Liver (tissue), 9 donors: ENCODE data around the gene PLCB2. TPM values are rescaled to one million over a fixed set of nuclear protein-coding genes. Genes with fewer than 3 reads are reported as not detected.

Experiments used
- DNase-seq: peaks from one replicate; pipeline ENCODE4 v3.0.0-alpha.2; 2017; ENCODE audit warnings: low spot score
- H3K27ac ChIP-seq, 2 donors: one replicate each; pipeline ENCODE4 v1.7.0; 2013; ENCODE audit warnings: inconsistent platforms in 2 of 2, low read length in 2 of 2, control low read depth in 1 of 2, low read depth in 1 of 2, mild to moderate bottlenecking in 1 of 2
- H3K27me3 ChIP-seq, 4 donors: one replicate each; pipeline versions ENCODE4 v1.6.1 to v1.7.0; 2013; ENCODE audit warnings: low read length in 3 of 4, inconsistent platforms in 1 of 4, mild to moderate bottlenecking in 1 of 4, moderate library complexity in 1 of 4; ENCODE audit not compliant: control insufficient read depth in 4 of 4, insufficient read depth in 4 of 4
- H3K36me3 ChIP-seq, 4 donors: one replicate each; pipeline versions ENCODE4 v1.6.1 to v1.7.0; 2013; ENCODE audit warnings: low read length in 3 of 4, mild to moderate bottlenecking in 3 of 4, low read depth in 1 of 4, moderate library complexity in 1 of 4; ENCODE audit not compliant: control insufficient read depth in 4 of 4, insufficient read depth in 3 of 4
- H3K4me1 ChIP-seq, 4 donors: one replicate each; pipeline versions ENCODE4 v1.6.1 to v1.7.0; 2013; ENCODE audit warnings: low read length in 3 of 4, mild to moderate bottlenecking in 3 of 4, moderate library complexity in 1 of 4; ENCODE audit not compliant: control insufficient read depth in 4 of 4, insufficient read depth in 4 of 4
- H3K4me3 ChIP-seq, 3 donors: one replicate each; pipeline versions ENCODE4 v1.6.1 to v1.7.0; 2013; ENCODE audit warnings: low read length in 3 of 3, control low read depth in 1 of 3, low read depth in 1 of 3, mild to moderate bottlenecking in 1 of 3
- H3K9ac ChIP-seq, 2 donors: one replicate each; pipeline ENCODE4 v1.7.0; 2013; ENCODE audit warnings: low read length in 2 of 2, mild to moderate bottlenecking in 2 of 2, moderate library complexity in 2 of 2, control low read depth in 1 of 2, low read depth in 1 of 2
- H3K9me3 ChIP-seq, 4 donors: one replicate each; pipeline versions ENCODE4 v1.6.1 to v1.7.0; 2013; ENCODE audit warnings: low read length in 3 of 4; ENCODE audit not compliant: control insufficient read depth in 4 of 4
- EGR1 ChIP-seq, 2 donors: IDR thresholded peaks; 2 replicates each; pipeline ENCODE4 v1.6.1; 2016 to 2018; ENCODE audit warnings: antibody characterized with exemption in 2 of 2, low read depth in 2 of 2
- FOXA1 ChIP-seq: IDR thresholded peaks from 2 replicates; pipeline ENCODE4 v1.6.1; 2016; ENCODE audit warnings: antibody characterized with exemption
- FOXA2 ChIP-seq: IDR thresholded peaks from 2 replicates; pipeline ENCODE4 v1.6.1; 2016; ENCODE audit warnings: antibody characterized with exemption
- GABPA ChIP-seq, 2 donors: IDR thresholded peaks in 1 of 2; conservative IDR thresholded peaks in 1 of 2; 2 replicates each; pipeline ENCODE4 v1.6.1; 2016; ENCODE audit warnings: antibody characterized with exemption in 2 of 2, mild to moderate bottlenecking in 1 of 2, moderate library complexity in 1 of 2
- HNF4A ChIP-seq, 2 donors: conservative IDR thresholded peaks; 2 replicates each; pipeline ENCODE4 v1.6.1; 2016; ENCODE audit warnings: antibody characterized with exemption in 2 of 2, mild to moderate bottlenecking in 2 of 2
- HNF4G ChIP-seq: IDR thresholded peaks from 2 replicates; pipeline ENCODE4 v1.6.1; 2016; ENCODE audit warnings: antibody characterized with exemption
- JUND ChIP-seq, 2 donors: IDR thresholded peaks; 2 replicates each; pipeline ENCODE4 v1.6.1; 2016; ENCODE audit warnings: antibody characterized with exemption in 2 of 2
- NR2F2 ChIP-seq: IDR thresholded peaks from 2 replicates; pipeline ENCODE4 v1.6.1; 2016; ENCODE audit warnings: antibody characterized with exemption
- RAD21 ChIP-seq, 2 donors: IDR thresholded peaks; 2 replicates each; pipeline ENCODE4 v1.6.1; 2016; ENCODE audit warnings: antibody characterized with exemption in 2 of 2, mild to moderate bottlenecking in 2 of 2
- RXRA ChIP-seq, 2 donors: IDR thresholded peaks; 2 replicates each; pipeline ENCODE4 v1.6.1; 2017 to 2018; ENCODE audit warnings: antibody characterized with exemption in 2 of 2, mild to moderate bottlenecking in 1 of 2
- TAF1 ChIP-seq: conservative IDR thresholded peaks from 2 replicates; pipeline ENCODE4 v1.6.1; 2016; ENCODE audit warnings: antibody characterized with exemption, mild to moderate bottlenecking
- YY1 ChIP-seq: IDR thresholded peaks from 2 replicates; pipeline ENCODE4 v1.6.1; 2016; ENCODE audit warnings: antibody characterized with exemption, mild to moderate bottlenecking
- WGBS: extraction: QIAGEN DNeasy Blood & Tissue Kit; methylation state at CpG from one replicate; pipeline ENCODE4 v1.1.7; 2013; 5-methylcytosine and 5-hydroxymethylcytosine counted together
- polyA plus RNA-seq, 2 donors: library from polyadenylated mRNA; stranded (reverse) in 1 of 2; unstranded in 1 of 2; fragments of 200-250 nt in 1 of 2; fragments of >200 nt in 1 of 2; fragmentation: Nextera tagmentation in 1 of 2; extraction: Ambion mirVana in 1 of 2; gene quantifications; one replicate each; pipeline versions ENCODE4 v1.2.1 to v1.2.3, GENCODE V29; 2013 to 2015
- total RNA-seq, 2 donors: library from RNA; depleted of rRNA; stranded (reverse); fragments of >200 nt; gene quantifications; one replicate each; pipeline ENCODE4 v1.2.3, GENCODE V29; 2014
- TF ChIP-seq, protein P1 (sequence below): fragments of 150-350 bp; IDR thresholded peaks from 2 replicates; pipeline ENCODE4 v1.5.1; 2017; ENCODE audit warnings: improper control_type of control experiment, low read depth, low read length; ENCODE audit not compliant: missing input control
- TF ChIP-seq, protein P2 (sequence below): IDR thresholded peaks from 2 replicates; pipeline ENCODE4 v1.6.1; 2016; ENCODE audit warnings: antibody characterized with exemption
- TF ChIP-seq, protein P3 (sequence below): IDR thresholded peaks from 2 replicates; pipeline ENCODE4 v1.6.1; 2016; ENCODE audit warnings: antibody characterized with exemption
- TF ChIP-seq, protein P4 (sequence below): IDR thresholded peaks from 2 replicates; pipeline ENCODE4 v1.6.1; 2016; ENCODE audit warnings: antibody characterized with exemption, mild to moderate bottlenecking
- donor health status: healthy.
- donor health status: healthy.
- donor health status: healthy.
- donor health status: healthy.
- donor health status: healthy.

The PLCB2 gene
- total and polyA plus RNA-seq, 4 donors: 2.1 to 13.3 (median 7.6) TPM

DNA sequence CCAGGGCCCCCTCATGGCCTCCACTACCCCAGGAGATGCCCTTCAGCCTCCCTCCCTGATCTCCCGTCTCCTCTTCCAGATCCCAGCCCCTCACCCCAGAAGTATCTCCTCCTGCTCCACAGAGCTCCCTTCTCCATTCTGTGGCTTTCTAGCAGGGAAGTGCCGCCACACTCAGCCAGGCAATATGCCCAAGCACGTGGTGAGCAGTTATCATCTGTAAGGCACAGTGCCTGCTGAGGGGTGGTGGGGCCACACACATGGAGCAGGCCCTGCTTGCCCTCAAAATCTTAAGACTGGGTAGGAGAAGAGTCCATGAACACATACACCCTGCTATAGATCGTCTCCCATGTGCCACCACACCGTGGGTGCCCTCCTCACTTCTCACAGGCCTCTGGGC lies 40.7 kb upstream of the PLCB2 start:
- H3K4me3 ChIP-seq: no peak overlapping the region
- H3K9ac ChIP-seq: no peak overlapping the region
- DNase-seq: no peak
- H3K36me3 ChIP-seq: no peaks in the 10 kb centered on the region
- H3K9me3 ChIP-seq: no peaks in the 10 kb centered on the region
- no peaks in the 10 kb centered on the region for H3K27me3 ChIP-seq
- H3K27ac ChIP-seq: no peak overlapping the region
- 82% methylated on average over 5 of the region's 5 CpGs for WGBS
- peaks cover 3 to 8% (median 5%) of the 10 kb centered on the region in 4 donors for H3K4me1 ChIP-seq
- TF ChIP-seq JUND (IDR thresholded peaks at IDR 0.05): no peak
- TF ChIP-seq, protein P1, sequence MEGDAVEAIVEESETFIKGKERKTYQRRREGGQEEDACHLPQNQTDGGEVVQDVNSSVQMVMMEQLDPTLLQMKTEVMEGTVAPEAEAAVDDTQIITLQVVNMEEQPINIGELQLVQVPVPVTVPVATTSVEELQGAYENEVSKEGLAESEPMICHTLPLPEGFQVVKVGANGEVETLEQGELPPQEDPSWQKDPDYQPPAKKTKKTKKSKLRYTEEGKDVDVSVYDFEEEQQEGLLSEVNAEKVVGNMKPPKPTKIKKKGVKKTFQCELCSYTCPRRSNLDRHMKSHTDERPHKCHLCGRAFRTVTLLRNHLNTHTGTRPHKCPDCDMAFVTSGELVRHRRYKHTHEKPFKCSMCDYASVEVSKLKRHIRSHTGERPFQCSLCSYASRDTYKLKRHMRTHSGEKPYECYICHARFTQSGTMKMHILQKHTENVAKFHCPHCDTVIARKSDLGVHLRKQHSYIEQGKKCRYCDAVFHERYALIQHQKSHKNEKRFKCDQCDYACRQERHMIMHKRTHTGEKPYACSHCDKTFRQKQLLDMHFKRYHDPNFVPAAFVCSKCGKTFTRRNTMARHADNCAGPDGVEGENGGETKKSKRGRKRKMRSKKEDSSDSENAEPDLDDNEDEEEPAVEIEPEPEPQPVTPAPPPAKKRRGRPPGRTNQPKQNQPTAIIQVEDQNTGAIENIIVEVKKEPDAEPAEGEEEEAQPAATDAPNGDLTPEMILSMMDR: no peak
- TF ChIP-seq RAD21 (IDR thresholded peaks at IDR 0.05): no peak
- no peak for TF ChIP-seq EGR1 (IDR thresholded peaks at IDR 0.05; ENCODE audit: low read depth in 2 of 2)
- TF ChIP-seq HNF4A (conservative IDR thresholded peaks at IDR 0.05): no peak
- no peak for TF ChIP-seq FOXA1
- TF ChIP-seq, protein P2, sequence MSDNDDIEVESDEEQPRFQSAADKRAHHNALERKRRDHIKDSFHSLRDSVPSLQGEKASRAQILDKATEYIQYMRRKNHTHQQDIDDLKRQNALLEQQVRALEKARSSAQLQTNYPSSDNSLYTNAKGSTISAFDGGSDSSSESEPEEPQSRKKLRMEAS: no peak
- TF ChIP-seq, protein P3, sequence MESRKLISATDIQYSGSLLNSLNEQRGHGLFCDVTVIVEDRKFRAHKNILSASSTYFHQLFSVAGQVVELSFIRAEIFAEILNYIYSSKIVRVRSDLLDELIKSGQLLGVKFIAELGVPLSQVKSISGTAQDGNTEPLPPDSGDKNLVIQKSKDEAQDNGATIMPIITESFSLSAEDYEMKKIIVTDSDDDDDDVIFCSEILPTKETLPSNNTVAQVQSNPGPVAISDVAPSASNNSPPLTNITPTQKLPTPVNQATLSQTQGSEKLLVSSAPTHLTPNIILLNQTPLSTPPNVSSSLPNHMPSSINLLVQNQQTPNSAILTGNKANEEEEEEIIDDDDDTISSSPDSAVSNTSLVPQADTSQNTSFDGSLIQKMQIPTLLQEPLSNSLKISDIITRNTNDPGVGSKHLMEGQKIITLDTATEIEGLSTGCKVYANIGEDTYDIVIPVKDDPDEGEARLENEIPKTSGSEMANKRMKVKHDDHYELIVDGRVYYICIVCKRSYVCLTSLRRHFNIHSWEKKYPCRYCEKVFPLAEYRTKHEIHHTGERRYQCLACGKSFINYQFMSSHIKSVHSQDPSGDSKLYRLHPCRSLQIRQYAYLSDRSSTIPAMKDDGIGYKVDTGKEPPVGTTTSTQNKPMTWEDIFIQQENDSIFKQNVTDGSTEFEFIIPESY: no peak
- TF ChIP-seq NR2F2: no peak
- TF ChIP-seq, protein P4, sequence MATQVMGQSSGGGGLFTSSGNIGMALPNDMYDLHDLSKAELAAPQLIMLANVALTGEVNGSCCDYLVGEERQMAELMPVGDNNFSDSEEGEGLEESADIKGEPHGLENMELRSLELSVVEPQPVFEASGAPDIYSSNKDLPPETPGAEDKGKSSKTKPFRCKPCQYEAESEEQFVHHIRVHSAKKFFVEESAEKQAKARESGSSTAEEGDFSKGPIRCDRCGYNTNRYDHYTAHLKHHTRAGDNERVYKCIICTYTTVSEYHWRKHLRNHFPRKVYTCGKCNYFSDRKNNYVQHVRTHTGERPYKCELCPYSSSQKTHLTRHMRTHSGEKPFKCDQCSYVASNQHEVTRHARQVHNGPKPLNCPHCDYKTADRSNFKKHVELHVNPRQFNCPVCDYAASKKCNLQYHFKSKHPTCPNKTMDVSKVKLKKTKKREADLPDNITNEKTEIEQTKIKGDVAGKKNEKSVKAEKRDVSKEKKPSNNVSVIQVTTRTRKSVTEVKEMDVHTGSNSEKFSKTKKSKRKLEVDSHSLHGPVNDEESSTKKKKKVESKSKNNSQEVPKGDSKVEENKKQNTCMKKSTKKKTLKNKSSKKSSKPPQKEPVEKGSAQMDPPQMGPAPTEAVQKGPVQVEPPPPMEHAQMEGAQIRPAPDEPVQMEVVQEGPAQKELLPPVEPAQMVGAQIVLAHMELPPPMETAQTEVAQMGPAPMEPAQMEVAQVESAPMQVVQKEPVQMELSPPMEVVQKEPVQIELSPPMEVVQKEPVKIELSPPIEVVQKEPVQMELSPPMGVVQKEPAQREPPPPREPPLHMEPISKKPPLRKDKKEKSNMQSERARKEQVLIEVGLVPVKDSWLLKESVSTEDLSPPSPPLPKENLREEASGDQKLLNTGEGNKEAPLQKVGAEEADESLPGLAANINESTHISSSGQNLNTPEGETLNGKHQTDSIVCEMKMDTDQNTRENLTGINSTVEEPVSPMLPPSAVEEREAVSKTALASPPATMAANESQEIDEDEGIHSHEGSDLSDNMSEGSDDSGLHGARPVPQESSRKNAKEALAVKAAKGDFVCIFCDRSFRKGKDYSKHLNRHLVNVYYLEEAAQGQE: no peak
- TF ChIP-seq HNF4G: no peak
- no peak for TF ChIP-seq TAF1
- TF ChIP-seq FOXA2: no peak
- TF ChIP-seq YY1: no peak
- no peak for TF ChIP-seq GABPA (IDR thresholded peaks at IDR 0.05 in 1 of 2, conservative IDR thresholded peaks at IDR 0.05 in 1 of 2)
- no peak for TF ChIP-seq RXRA (IDR thresholded peaks at IDR 0.05)
